ENCODE measurements around the gene TMEM52.

Gene TMEM52

DNA sequence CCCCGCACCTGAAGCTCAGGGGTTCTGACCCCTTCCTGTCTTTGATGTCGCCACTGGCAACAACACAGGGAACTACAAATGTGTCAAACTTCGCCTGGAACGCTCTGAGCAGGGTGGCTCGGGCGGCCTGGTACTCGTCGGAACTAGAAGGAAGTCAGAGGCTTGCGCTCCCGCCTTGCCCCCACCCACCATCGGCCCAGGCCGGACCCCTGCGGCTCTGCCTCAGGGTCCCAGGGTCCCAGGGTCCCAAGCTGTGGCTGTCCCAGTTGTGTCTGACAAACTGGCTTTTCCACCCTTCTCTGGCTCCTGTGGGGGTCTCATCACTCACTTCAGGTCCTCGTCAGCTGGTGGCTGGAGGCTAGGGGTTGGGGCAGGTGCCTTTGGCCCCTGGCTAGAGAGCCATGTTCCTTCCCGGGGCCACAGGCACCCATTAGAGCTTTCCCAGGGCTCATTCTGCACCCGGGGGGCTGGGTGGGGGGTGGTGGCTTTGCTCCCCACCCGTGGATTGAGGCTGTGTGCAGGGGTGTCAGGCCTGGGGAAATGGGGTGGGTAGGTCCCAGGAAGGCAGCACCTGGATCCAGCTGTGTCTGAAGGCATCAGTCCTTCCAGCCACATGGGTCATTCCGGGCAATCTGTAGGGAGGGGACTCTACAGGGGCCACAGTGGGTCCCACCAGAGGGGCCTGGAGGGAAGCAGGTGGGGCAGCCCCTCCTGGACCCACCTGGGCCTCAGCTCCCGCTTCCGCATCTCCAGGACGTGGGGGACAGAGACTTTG lies 8.0 kb upstream of the TMEM52 start:
- DNase-seq (ENCODE audit: low spot score) = peak; percentile 39

GRCh38 chr1:1926346-1926811 lies 7.3 kb upstream of the TMEM52 start:
- peak; percentile 44 for DNase-seq (ENCODE audit: low spot score)

GRCh38 chr1:1925437-1926345 lies 6.6 kb upstream of the TMEM52 start:
- peak; percentile 45 for DNase-seq (ENCODE audit: low spot score)

DNA sequence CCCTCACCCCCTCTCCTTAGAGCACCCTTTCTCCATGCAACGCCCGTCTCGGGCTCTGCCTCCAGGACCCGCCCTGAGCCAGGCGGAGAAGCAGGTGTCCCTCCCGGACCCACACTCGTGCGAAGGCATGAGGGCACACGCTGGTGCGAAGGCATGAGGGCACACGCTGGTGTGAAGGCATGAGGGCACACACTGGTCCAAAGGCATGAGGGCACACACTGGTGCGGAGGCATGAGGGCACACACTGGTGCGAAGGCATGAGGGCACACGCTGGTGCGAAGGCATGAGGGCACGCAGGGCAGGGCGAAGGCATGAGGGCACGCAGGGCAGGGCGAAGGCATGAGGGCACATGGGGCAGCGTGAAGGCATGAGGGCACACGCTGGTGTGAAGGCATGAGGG lies 5.8 kb upstream of the TMEM52 start:
- no peak for DNase-seq (ENCODE audit: low spot score)

GRCh38 chr1:1924386-1924785 lies 5.3 kb upstream of the TMEM52 start:
- DNase-seq (ENCODE audit: low spot score) = no peak

DNA sequence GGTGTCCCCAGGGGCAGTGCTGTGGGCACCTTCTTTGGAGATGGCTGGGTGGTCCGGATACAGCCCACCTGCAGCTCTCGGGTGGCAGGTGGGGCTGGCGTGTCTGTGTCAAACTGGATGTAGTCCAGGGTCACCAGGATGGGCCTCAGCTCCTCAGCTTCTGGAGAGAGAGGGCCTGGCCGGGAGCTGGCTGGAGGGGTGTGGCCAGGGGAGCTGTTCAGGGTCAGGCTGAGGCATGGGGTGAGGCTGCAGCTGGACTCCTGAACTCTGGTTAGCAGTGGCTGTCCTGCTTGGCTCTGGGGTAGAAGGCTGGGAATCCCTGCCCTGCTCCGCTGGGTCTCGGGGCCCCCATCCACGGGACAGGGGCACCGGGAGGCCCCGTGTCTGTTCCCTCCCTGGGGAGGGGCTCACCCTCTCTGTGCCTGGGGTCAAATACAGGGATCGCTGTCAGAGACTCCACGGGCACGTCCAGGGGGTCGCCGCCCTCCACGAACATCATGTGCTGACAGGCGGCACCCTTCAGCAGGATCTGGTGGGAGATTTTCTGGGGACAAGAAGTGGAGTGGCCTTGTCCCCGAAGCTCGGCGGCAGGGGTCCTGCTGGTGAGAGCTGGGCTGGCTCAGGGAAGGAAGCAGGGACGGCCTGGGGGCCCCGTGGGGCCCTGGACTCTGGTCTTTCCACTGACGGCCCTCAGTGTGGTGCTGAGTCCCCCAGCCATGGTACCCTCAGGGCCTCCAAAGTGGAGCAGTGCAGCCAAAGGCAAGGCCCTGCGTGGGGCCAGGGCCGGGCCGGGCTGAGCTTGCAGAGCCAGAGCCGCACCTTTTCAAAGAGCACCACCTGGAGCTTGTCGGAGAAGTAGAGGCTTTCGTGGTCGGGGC lies 4.1 kb upstream of the TMEM52 start:
- no peak for DNase-seq (ENCODE audit: low spot score)

- no peak for DNase-seq (ENCODE audit: low spot score)
Measured at GRCh38 chr1:1922702-1922955, 3.5 kb upstream of the TMEM52 start.

- no peak for DNase-seq (ENCODE audit: low spot score)
Measured at GRCh38 chr1:1921901-1922701, 3.0 kb upstream of the TMEM52 start.

DNA sequence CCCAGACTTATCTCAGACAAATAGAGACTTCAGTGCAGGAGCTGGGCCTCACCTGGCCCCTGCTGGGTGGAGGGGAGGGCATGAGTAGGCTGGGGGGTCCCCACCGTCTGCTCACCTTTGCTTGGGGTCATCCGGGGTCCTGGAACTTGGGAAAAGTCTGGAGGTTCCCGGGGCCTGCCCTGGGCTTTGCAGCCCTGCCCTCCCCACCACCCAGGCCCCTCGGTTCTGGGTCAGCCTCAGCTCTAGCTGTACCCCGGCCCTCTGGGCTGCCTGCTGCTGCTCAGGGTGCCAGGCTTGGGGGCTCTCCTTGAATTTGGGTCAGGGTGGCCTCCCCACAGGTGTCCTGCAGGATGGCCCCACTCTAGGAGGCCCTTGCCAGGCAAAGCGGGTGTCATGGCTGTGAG lies 2.4 kb upstream of the TMEM52 start:
- no peak for DNase-seq (ENCODE audit: low spot score)

- DNase-seq (ENCODE audit: low spot score) = no peak
Measured at GRCh38 chr1:1920608-1921458, 1.8 kb upstream of the TMEM52 start.

- DNase-seq (ENCODE audit: low spot score) = no peak
Measured at GRCh38 chr1:1920057-1920607, 1.1 kb upstream of the TMEM52 start.

DNA sequence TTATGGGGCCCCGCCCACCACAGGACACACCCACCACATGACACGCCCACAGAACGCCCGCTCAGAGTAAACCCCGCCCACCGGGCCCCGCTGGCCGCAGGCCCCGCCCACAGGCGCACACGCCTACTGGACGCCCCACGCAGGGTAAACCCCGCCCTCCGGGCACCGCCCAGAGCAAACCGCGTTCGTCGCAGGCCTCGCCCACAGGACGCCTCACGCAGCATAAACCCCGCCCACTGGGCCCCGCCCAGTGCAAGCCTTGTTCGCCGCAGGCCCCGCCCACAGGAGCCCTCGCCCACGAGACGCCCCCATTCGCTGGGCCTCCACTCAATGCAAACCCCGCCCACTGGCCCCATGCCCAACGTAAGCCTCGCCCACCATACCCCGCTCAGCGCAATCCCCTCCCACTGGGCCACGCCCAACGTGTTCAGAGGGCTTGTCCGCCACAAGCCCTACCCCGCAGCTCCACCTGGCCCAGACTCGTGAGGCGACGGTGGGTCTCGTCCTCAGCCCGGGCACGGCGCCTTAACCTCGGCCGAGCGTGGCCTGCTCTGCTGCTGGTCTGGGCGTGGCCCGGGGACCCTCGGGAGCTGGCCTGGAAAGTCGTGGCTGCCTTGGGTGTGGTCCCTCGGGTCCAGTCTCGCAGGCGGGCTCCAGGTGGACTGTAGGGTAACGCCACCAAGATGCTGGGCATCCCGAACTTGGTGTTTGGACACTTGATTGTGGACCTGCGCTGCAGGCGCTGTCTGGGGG lies 401 bp upstream of the TMEM52 start:
- peak; percentile 100 for DNase-seq (ENCODE audit: low spot score)

DNA sequence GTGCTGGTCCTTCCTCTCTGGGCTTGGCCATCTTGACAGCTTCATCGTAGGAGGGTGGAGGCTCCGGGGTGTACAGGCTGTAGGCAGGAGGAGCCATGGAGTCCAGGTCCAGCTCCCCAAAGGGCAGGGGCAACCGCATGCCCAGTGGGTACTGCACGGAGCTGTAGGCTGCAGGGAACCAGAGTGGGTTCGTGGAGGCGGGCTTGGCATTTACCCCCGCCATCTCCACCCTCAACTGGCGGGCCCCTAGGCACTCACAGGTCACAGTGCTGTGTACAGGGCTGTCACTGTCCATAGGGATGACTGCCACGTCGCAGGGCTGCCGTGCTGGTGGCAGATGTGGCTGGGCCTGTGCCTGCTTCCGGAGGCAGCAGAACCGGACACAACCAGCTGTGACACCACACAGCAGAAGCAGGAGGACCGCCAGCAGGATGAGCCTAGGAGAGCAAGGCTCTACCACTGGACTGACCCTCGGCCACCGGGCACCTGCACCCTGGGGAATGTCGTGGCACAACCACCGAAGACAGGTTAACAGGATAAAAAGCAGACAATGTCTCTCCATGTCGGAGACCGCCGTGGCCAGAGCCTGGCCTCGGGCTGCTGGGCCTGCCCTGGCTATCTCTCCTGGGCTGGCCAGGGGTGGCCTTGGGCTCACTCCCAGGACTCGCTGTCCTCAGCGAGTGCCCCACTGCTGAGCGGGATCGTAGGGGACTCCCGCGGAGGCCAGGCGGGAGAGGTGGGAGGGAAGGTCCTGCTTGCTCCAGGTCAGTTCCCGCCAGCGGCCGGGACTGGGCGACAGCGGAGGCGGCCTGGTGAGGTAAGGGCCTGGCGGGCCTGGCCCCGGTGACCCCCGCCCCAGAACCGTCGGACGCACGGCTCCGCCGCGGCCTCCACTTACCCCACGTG lies 831 bp downstream of the TMEM52 start:
- no peak for DNase-seq (ENCODE audit: low spot score)

GRCh38 chr1:1917304-1917976 lies 1.6 kb downstream of the TMEM52 start:
- DNase-seq (ENCODE audit: low spot score) = no peak

DNA sequence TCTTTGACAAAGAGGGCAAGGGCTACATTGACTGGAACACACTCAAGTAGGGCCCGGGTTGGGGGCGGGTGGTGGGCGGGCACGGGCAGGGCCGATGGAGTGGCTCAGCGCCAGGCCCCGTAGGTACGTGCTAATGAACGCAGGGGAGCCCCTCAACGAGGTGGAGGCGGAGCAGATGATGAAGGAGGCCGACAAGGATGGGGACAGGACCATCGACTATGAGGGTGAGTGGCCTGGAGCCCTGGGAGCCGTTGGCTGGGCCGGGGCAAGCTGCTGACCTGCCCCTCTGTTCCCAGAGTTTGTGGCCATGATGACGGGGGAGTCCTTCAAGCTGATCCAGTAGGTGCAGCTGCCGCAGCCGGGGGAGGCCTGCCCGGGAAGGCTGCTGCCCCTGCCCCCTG lies 2.2 kb downstream of the TMEM52 start:
- DNase-seq (ENCODE audit: low spot score) = no peak

GRCh38 chr1:1915911-1916840 lies 2.9 kb downstream of the TMEM52 start:
- no peak for DNase-seq (ENCODE audit: low spot score)

Data from ecto neural progenitor cell (in vitro differentiated cells).